IPS DF 19.7 (cell line): ENCODE results near the gene CAPG.
"Not testable (repeated sequence)": the region's sequence is repeated elsewhere in the genome, so short reads cannot be mapped to it uniquely, and the experiment has no call there.

ENCODE experiments used
- DNase-seq: peaks from one replicate; pipeline ENCODE4 v3.0.0-alpha.2; 2013; ENCODE audit warnings: low read depth, low spot score

Gene CAPG

DNA sequence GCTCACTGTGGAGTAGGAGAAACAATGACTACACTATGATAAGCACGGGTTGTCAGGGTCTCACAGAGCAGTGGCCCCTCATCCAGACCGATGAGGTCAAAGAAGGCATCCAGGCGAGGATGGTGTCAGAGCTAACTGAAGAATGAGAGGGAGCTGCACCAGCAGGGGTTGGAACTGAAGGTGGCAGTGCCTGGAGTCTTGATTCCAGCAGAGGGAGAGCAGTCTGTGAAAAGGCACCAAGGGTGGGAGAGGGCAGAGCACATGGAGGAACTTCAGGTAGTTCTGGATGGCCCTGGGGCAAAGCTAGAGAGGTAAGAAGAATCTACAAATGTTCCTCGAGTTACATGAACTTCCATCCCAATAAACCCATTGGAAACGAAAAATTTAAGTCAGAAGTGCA is 43.0 kb downstream of the CAPG start:
- DNase-seq = no peak

DNA sequence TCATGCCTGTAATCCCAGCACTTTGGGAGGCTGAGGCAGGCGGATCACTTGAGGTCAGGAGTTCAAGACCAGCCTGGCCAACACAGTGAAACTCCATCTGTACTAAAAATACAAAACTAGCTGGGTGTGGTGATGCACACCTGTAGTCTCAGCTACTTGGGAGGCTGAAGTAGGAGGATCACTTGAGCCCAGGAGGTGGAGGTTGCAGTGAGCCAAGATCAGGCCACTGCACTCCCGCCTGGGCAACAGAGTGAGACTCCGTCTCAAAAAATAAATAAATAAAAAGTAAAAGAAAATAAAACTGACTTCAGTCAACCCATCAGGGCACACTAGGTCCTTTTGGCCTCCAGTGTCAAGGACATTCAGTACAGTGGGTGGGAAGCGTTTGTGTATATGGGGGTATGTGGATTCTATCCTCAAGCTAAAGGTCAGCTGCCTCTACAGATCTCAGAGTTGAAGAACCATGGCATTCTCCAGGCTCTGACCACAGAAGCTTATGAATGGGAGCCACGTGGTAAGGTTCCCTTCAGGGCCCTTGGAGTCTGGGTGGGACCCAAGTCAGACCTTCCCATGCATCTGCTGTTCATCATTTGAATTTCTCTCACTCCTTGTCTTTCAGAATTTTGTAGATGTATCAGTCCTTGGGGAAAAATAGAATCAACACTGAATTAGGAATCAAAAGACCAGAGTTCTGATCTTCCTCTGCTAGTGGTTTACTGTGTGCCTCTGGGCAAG is 47.3 kb downstream of the CAPG start:
- DNase-seq = not testable (repeated sequence)

DNA sequence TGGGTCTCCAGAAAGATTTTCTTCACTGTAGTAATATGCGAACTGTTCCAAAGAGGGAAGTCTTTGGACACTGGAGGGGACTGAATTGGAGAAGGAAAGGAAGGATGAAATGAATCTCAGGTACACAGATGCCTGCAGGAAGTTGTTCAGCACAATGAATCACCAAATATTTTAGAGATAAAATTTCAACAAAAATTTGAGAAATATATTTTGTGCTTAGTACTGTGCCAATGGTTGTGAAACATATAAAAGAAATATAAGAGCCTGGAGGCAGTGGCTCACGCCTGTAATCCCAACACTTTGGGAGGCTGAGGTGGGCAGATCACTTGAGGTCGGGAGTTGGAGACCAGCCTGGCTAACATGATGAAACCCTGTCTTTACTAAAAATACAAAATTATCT is 52.4 kb downstream of the CAPG start:
- no peak for DNase-seq

DNA sequence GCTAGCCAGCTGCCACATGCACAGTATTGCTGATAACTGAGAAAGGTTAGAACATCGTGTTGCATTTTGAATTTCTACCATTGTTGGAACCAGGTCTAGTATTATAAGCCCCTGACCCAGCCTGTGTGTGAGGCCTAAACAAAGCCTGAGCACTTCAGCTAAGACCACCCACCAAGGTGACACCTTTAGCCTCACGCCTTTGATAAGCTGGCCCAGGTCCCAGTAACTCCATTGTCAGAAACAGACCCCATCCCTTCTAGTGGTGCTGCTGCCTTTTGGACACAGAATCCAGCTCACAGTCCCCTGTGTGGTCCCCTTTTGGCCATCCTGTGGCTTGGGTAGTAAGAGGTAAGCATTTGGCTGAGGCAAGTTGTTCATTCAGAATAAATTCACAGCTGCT is 54.0 kb downstream of the CAPG start:
- no peak for DNase-seq

DNA sequence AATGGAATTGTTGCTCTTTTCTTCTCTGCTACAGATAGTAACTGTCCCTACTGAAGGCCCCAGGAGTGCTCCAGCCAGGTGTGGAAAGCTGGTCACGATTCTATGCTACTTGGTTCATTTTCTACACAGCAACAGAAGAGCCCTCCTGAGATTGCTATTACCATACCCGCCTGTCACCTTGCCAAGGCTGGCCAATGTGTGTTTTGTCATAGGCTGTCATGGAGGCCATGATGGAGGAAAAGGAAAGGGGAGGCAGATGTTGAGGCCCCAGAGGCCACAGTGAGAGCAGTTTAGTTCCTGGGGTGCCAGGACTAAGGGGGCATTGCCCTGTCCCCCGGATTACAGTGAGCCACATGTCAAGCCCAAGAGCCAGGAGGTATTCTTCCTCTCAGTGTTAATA is 54.6 kb downstream of the CAPG start:
- no peak for DNase-seq

DNA sequence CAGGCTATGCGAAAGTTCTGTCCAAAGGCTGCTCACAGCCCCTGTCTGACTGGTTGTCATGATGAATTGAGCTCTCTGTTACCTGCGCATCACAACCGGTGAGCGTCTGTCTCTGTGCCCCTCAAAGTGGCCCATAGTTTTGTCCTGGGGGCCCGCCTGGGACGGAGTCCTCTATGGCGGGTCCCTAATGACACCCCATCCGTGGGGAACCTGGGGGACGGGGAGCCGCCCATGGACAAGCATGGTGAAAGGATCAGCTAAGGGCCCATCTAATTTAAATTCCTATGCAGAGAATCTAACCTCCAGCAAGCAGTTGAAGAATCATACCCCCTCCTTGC is 55.1 kb downstream of the CAPG start:
- DNase-seq = no peak

DNA sequence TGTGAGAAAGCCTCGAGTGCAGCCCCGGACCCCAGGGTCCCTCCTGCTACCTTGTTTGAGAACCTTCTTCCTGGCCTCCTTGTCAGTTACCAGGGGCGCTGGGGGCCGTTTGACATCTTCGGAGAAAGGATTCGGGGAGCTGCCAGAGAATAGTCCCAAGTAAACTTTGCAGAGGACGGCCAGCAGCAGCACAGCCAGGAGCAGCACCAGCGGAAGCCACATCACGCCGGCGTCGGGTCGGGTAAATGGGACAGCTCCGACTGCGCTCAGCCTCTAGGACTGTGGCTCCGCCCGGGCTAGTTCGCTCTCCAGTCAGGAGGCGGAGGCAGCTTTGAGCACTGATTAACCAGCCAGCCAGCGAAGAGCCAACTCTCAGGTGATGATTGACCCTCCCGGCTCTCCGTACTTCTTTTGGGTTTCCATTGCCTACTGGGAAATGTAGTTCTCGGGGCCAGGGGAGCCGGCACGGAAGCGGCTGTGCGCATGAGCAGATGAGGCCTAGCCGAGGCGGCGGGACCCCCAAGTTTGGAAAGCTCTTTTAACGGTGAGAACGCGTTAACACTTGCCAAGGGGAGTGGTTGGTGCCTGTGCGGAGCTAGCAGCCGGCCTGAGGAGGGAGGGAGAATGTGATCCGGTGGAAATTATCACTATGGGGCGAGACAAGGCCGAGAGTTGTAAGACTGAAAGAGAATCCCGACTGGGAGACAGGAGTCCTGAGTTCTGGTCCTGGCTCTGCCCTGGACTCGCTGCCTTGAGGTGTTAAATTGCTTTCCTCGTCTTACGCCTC is 55.7 kb downstream of the CAPG start, which contains the start of the genes ELMOD3 and RETSAT:
Gene ELMOD3 (plus strand): TSS at position 484 of the 787 bp plus-strand sequence. CDS start 2,430 bp downstream, outside the sequence.
Gene RETSAT (minus strand): TSS at position 243 of the 787 bp plus-strand sequence. CDS start 21 bp downstream, at position 222.
- DNase-seq = peak; percentile 99

DNA sequence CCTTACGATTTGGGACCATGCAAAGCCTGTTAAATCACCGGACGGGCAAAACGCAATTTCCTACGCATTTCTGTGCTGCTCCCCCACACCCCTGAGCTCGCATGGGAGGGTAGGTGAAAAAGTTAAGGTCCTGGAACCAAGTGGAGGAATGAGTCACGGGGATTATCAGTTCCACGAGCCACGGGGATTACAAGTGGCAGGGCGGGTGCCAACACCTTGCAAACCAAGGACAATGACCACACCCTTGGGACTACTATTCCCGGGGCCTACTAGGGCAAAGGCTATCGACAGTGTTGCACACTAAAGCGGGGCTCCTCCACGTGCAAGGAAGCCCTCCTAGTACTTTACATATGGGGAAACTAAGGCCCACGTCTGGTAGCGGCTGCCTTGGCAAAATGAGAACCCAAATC is 56.3 kb downstream of the CAPG start:
- no peak for DNase-seq

DNA sequence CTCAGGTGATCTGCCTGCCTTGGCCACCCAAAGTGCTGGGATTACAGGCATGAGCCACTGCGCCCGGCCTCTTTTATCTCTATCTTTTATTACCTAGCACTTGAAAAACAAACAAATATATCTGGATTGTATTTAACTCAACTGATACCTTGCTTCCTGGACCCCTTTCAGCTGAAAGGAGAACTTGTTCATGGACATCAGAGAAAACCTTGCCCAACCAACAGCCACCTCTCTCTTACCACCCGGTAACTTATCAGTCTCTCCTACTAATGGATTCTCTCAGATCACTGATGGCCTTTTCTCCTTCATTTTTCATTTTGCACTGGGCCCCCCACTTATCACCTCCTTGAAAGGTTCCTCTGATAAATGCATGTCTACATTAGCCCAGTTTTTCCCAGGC is 62.6 kb downstream of the CAPG start:
- DNase-seq = no peak
